Skin of body (tissue), 2 donors: Measurements from ENCODE around the gene GBF1. TPM values are rescaled to one million over a fixed set of nuclear protein-coding genes. Genes with fewer than 3 reads are reported as not detected.
A peak's percentile ranks its signal among the peaks of the same experiment; 100 is the strongest.
"Not testable (repeated sequence)": the region's sequence is repeated elsewhere in the genome, so short reads cannot be mapped to it uniquely, and the experiment has no call there.

Source experiments
- DNase-seq: peaks from one replicate; lab custom pipeline; 2025; lab: John Stamatoyannopoulos, UW
- total RNA-seq: library from RNA; depleted of rRNA; stranded (reverse); fragments of >200 nt; gene quantifications from one replicate; pipeline ENCODE4 v1.2.3, GENCODE V29; 2014

Gene GBF1
- 22.8 TPM for total RNA-seq

DNA sequence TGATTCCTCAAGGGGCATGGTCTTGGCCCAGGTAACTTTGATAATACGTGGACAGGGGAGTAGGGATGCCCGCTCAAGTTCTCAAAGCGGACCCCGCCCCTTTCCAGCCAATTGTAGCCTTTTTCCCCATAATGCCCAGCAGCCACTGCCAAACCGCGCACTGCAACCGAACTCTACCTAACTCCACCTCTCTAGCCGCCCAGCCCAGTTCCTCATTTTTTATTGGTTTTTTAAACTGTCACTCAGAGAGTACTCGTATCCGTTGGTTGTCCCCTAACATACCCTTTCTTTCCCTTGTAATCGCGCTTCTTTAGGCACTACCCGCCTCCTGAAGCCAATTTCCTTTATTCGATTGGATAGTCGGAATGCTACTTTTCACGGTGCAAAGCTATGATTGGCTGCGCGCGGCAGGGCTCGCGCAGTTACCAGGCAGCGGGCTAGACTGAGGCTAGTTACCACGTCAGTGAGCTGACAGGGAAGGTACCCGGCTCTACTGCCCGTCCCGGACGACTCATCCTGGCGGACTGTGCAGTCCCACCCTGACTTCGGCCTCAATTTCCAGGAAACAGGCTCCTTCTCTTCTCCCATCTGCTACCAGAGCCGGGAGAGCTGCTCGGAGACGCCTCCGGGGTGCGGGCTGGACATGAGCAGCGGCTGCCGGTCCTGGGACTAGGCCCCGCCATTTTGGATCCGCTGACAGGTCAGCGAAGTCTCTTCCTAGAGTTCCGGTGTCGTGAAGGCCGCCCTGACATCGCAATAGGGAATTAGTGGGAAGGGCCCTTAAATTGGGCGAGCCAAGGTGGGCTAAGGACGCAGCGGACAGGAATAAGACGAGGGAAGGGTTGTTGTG, at the start of gene GBF1:
Gene GBF1, plus strand, starts transcription at position 451 of the 850 bp plus-strand sequence. CDS start 13,407 bp downstream, outside the sequence.
- peak; percentile 99 for DNase-seq

- no peak for DNase-seq
Observed at GRCh38 chr10:102196893-102197292, 48.4 kb upstream of the GBF1 start.

GRCh38 chr10:102198027-102198426, 47.3 kb upstream of the GBF1 start:
- no peak for DNase-seq

DNA sequence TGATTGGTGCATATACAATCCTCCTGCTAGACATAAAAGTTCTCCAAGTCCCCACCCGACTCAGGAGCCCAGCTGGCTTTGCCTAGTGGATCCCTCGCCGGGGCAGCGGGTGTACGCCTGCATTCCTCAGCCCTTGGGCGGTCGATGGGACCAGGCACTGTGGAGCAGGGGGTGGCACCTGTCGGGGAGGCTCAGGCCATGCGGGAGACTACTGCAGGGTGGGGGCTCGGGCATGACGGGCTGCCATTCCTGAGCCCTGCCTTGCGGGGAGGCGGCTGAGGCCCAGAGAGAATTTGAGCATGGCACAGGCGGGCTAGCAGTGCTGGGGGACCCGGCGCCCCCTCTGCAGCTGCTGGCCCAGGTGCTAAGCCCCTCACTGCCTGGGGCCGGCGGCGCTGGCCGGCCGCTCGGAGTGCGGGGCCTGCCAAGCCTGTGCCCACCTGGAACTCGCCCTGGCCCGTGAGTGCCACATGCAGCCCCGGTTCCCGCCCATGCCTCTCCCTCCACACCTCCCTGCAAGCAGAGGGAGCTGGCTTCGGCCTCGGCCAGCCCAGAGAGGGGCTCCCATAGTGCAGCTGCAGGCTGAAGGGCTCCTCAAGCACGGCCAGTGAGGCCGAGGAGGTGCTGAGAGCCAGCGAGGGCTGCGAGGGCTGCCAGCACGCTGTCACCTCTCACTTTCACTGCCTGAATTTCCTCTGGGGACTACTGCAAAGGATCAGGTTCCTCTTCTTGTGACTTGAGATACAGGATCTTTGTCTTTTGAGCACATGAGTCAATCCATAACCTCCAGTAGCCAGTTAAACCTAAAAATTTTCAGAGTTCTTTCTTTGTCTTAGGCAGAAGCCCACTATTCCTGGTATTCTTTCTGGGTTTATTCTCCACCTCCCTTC, 44.3 kb upstream of the GBF1 start:
- DNase-seq: no peak

- DNase-seq: no peak
Observed at GRCh38 chr10:102202386-102202785, 42.9 kb upstream of the GBF1 start.

DNA sequence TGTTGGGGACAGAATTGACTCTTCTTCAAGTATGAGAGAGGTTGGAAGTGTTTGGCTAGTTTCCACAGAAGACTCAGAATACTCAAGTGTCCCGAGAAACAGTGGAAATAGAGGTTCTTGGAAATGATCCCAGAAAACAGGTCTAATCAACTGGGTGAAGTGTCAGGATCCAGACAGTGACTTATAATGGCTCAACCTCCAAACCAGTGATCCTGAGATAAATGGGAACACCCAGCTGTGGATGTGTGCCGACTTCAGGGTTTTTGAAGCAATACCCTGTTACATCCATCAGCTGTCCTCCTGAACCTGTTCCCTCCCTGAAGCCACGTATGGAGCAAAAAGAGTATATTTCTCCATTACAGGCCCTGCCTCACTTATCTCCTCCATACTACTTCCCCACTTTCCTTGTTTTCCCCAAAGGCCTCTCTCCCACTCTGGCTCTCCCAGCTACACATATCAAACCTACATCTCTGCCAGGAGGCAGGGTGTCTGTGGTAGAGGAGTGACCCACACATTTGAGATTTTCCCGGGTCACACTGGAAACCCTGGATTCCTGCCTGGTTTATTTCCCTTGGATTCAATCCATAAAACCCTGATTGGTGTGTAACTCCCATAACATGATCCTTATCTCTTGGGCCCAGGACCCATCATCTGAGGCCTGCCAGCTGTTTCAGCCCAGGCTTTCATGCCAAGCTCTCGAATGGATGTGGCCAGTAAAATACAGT, 36.9 kb upstream of the GBF1 start:
- no peak for DNase-seq

DNA sequence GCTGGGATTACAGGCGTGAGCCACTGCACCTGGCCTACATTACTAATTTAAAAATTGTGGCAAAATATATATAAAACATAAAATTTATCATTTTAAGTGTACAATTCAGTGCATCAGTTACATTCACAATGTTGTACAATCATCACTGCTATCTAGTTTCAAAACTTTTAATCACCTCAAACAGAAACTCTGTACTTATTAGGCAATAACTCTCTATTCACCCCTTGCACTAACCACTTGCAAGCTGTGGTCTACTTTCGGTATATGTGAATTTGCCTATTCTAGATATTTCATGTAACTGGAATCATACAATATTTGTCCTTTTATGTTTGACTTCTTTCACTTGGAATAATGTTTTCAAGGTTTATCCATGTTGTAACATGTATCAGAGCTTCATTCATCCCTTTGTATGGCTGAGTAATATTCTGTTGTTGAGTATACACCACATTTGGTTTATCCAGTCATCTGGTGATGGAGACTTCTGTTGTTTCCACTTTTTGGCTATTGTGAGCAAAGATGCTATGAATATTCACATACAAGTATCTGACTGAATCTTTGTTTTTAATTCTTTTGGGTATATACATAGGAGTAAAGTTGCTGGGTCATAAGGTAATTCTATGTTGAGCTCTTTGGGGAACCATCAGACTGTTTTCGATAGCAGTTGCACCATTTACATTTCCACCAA, 33.6 kb upstream of the GBF1 start:
- DNase-seq: no peak

DNA sequence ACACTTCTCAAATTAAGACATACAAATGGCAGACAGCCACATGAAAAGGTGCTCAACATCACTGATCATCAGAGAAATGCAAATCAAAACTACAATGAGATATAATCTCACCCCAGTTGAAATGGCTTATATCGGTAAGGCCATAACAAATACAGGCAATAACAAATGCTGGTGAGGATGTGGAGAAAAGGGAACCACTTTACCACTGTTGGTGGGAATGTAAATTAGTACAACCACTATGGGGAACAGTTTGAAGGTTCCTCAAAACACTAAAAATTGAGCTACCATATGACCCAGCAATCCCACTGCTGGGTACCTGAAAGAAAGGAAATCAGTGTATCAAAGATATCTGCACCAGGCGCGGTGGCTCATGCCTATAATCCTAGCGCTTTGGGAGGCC, 31.7 kb upstream of the GBF1 start:
- not testable (repeated sequence) for DNase-seq

GRCh38 chr10:102219370-102219769, 26.0 kb upstream of the GBF1 start:
- no peak for DNase-seq

DNA sequence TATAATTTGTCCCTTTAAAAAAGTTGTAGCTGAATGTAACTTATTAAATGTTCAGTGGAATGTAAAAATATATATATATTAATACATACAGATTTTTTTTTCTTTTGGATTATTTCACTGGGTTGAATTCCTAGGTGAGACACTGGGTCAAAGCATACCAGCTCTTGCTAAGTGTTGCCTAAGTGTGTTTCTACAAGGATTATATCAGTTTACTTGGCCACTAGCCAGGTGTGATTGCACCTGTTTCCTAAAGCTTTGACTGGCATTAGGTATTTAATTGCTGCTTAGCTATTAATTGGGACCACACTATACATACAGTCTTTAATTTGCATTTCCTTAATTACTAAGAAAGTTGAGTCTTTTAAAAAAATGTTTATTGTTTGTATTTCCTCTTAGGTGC, 24.7 kb upstream of the GBF1 start:
- no peak for DNase-seq

GRCh38 chr10:102222797-102223196, 22.5 kb upstream of the GBF1 start:
- no peak for DNase-seq

GRCh38 chr10:102225646-102226541, 19.4 kb upstream of the GBF1 start, which contains the start of gene ELOVL3:
Gene ELOVL3, plus strand, starts transcription at chr10:102226299. Its CDS starts 250 bp downstream, at chr10:102226549.
- peak; percentile 88 for DNase-seq

DNA sequence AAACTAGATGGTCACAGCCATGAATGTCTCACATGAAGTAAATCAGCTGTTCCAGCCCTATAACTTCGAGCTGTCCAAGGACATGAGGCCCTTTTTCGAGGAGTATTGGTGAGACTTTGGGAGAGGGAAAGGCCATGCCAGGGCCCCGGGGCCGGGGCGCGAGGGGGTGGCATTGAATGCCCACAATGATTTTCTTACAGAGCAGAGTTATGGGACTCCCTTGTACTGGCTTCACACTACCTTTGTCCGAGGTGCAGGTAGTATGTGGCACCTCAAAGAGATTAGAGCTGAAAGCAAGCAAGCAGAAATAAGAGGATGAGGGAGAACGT, 18.8 kb upstream of the GBF1 start:
- DNase-seq: no peak

DNA sequence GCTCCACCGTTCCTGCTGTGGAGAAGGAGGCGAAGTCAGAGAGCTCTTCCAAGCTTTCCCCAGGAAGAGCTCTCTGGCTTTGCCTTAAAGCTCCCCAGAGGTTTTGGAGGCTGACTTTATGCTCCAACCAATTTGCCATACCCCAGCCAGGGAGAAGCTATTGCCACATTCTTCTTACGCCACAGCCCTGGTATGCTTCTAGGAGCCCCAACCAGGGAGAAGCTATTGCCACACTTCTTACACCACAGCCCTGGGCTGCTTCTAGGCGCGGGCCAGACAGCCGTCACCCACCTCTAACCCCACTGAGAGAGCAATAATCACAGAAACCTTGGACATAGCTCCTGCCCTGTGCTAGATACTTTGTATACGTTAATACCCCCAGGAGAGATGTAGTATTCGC, 18.3 kb upstream of the GBF1 start:
- no peak for DNase-seq

DNA sequence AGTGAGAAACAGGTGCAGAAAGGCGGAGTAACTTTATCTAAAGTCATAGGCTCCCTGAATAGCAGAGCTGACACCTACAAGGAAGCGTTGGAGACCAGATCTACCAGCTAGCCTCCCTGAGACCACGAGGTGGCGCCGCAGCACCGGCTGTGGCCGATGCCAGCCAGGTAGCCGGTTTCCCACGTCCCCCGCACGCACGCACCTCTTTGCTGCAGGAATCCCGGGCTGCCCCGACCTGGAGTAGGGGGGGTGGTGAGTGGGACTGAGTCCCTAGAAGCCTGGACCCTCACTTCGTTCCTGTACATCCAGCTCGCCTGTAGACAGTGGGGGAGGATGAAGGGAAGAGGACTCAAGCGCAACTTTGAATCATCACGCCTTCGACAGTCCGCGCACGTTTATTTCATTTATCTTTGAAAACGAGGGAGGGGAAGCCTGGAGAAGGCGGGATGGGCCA, 15.5 kb upstream of the GBF1 start:
- peak; percentile 44 for DNase-seq

DNA sequence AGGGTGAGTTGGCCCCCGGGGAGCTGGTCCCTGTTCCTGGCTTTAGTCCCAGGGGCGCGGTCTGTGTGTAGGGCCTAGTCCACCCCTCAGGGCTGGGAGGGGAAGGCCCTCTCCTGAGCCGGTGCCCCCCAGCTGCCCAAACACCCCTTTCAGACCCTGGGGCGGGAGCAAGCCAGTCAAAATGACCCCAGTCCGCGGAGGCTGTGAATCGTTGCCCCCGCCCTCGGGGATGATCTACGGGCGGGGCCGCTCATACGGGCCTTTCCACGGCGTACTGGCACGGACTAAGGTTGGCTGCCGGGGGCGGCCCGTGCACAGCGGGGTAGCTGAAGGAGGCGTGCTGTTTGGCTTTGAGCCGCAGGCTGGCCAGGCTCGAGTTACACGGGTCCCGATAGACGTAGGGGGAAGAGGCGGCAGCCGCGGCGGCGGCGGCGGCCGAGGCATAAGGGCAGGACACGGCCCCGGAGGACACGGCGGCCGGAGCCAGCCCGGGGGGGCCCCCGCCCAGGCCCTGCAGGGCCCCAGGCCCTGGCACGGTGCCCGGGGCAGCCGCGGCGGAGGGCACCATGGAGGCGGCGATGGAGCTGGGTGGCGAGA, 15.0 kb upstream of the GBF1 start:
- DNase-seq: no peak

DNA sequence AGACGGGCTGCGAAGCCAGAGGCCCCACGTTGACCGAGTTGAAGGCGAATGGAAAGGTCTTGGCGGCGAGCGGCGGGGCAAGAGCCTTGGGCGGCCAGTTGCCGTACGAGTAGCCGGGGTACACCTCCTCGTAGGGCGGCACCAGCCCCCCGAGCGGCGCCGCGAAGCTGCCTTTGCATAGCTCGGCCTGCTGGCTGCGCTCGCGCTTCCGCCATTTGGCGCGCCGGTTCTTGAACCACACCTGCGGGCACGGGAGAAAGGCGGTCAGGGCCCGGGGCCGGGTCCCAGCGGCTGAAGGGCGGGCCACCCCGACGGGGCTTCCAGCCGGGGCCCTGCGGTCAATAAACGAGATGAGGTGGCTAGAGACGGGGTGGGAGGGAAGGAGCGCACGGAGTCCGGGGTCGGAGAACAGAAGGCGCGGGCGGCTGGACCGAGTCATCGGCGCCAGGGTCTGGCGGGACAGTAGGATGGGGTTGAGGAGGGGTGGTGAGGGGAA, 14.4 kb upstream of the GBF1 start:
- no peak for DNase-seq

- DNase-seq: no peak
Observed at GRCh38 chr10:102231357-102232318, 13.7 kb upstream of the GBF1 start.
